Measurements from ENCODE around the gene GRIP1.

GRIP1 gene

GRCh38 chr12:66648033-66648735, 30.7 kb downstream of the GRIP1 start:
- H3K27me3 Mint-ChIP-seq: no peaks in the 10 kb centered on the region

GRCh38 chr12:66647034-66647691, 31.7 kb downstream of the GRIP1 start:
- Mint-ChIP-seq H3K27ac (no peak overlapping the region), H3K36me3 (no peaks in the 10 kb centered on the region), H3K9me3 (no peaks in the 10 kb centered on the region), H3K4me3 (no peak overlapping the region), H3K27me3 (no peaks in the 10 kb centered on the region), H3K4me1 (no peaks in the 10 kb centered on the region)
- no peak for DNase-seq
- CTCF ChIA-PET: no interaction called here

More at GRCh38 chr12:66648033-66648735, 30.7 kb downstream of the GRIP1 start:
- H3K9me3 Mint-ChIP-seq: no peaks in the 10 kb centered on the region
- no peak overlapping the region for H3K27ac Mint-ChIP-seq
- CTCF ChIA-PET: interaction anchor here (0.9 kb wide), 1 partner anchor 10 kb away, joined by 3 read pairs; no protein-coding TSS in a partner anchor
- DNase-seq: no peak
- no peaks in the 10 kb centered on the region for H3K4me1 Mint-ChIP-seq
- H3K4me3 Mint-ChIP-seq: no peak overlapping the region
- H3K36me3 Mint-ChIP-seq: no peaks in the 10 kb centered on the region

GRCh38 chr12:66644151-66644550, 34.7 kb downstream of the GRIP1 start:
- H3K9me3 Mint-ChIP-seq: no peaks in the 10 kb centered on the region

GRCh38 chr12:66640691-66641460, 38.0 kb downstream of the GRIP1 start:
- Mint-ChIP-seq H3K4me1 (no peaks in the 10 kb centered on the region), H3K36me3 (no peaks in the 10 kb centered on the region), H3K27ac (no peak overlapping the region), H3K9me3 (no peaks in the 10 kb centered on the region), H3K27me3 (no peaks in the 10 kb centered on the region), H3K4me3 (no peak overlapping the region)
- DNase-seq: no peak
- CTCF ChIA-PET: no interaction called here

More at GRCh38 chr12:66644151-66644550, 34.7 kb downstream of the GRIP1 start:
- no peaks in the 10 kb centered on the region for H3K36me3 Mint-ChIP-seq
- H3K4me3 Mint-ChIP-seq: no peak overlapping the region
- no peaks in the 10 kb centered on the region for H3K27me3 Mint-ChIP-seq
- H3K4me1 Mint-ChIP-seq: no peaks in the 10 kb centered on the region
- no peak overlapping the region for H3K27ac Mint-ChIP-seq
- no peak for DNase-seq
- CTCF ChIA-PET: no interaction called here

- Mint-ChIP-seq H3K36me3 (no peaks in the 10 kb centered on the region), H3K27ac (no peak overlapping the region), H3K9me3 (no peaks in the 10 kb centered on the region), H3K27me3 (no peaks in the 10 kb centered on the region), H3K4me1 (no peaks in the 10 kb centered on the region), H3K4me3 (no peak overlapping the region)
- no peak for DNase-seq
- CTCF ChIA-PET: interaction anchor here (0.6 kb wide), 1 partner anchor 10 kb away, joined by 3 read pairs; no protein-coding TSS in a partner anchor
These were observed 40.2 kb downstream of the GRIP1 start for GRCh38 chr12:66638666-66639065.

- H3K27ac Mint-ChIP-seq: no peak overlapping the region
- CTCF ChIA-PET: no interaction called here
- no peaks in the 10 kb centered on the region for H3K4me1 Mint-ChIP-seq
- H3K27me3 Mint-ChIP-seq: no peaks in the 10 kb centered on the region
- H3K36me3 Mint-ChIP-seq: no peaks in the 10 kb centered on the region
- no peaks in the 10 kb centered on the region for H3K9me3 Mint-ChIP-seq
- H3K4me3 Mint-ChIP-seq: no peak overlapping the region
- no peak for DNase-seq
These were observed 41.1 kb downstream of the GRIP1 start for GRCh38 chr12:66637699-66638301.

- no peaks in the 10 kb centered on the region for H3K4me1 Mint-ChIP-seq
- no peaks in the 10 kb centered on the region for H3K27me3 Mint-ChIP-seq
- H3K36me3 Mint-ChIP-seq: no peaks in the 10 kb centered on the region
- no peaks in the 10 kb centered on the region for H3K9me3 Mint-ChIP-seq
- no peak for DNase-seq
- no peak overlapping the region for H3K4me3 Mint-ChIP-seq
- no peak overlapping the region for H3K27ac Mint-ChIP-seq
- CTCF ChIA-PET: no interaction called here
These were observed 42.1 kb downstream of the GRIP1 start for GRCh38 chr12:66636771-66637170.

GRCh38 chr12:66633676-66634075, 45.2 kb downstream of the GRIP1 start:
- H3K4me3 Mint-ChIP-seq: no peak overlapping the region
- no peaks in the 10 kb centered on the region for H3K4me1 Mint-ChIP-seq
- H3K9me3 Mint-ChIP-seq: no peaks in the 10 kb centered on the region
- H3K36me3 Mint-ChIP-seq: no peaks in the 10 kb centered on the region
- no peak for DNase-seq
- no peaks in the 10 kb centered on the region for H3K27me3 Mint-ChIP-seq
- CTCF ChIA-PET: no interaction called here
- no peak overlapping the region for H3K27ac Mint-ChIP-seq

- H3K27ac Mint-ChIP-seq: no peak overlapping the region
- no peaks in the 10 kb centered on the region for H3K36me3 Mint-ChIP-seq
- no peaks in the 10 kb centered on the region for H3K9me3 Mint-ChIP-seq
- peaks cover 4% of the 10 kb centered on the region for H3K27me3 Mint-ChIP-seq
- H3K4me3 Mint-ChIP-seq: no peak overlapping the region
- no peaks in the 10 kb centered on the region for H3K4me1 Mint-ChIP-seq
- CTCF ChIA-PET: no interaction called here
- no peak for DNase-seq
These were observed 49.6 kb downstream of the GRIP1 start for GRCh38 chr12:66629138-66629870.

GRCh38 chr12:66627988-66628317, 50.9 kb downstream of the GRIP1 start:
- Mint-ChIP-seq H3K27ac (no peak overlapping the region), H3K4me3 (no peak overlapping the region), H3K36me3 (no peaks in the 10 kb centered on the region), H3K9me3 (no peaks in the 10 kb centered on the region), H3K27me3 (peaks cover 4% of the 10 kb centered on the region), H3K4me1 (no peaks in the 10 kb centered on the region)
- DNase-seq: no peak
- CTCF ChIA-PET: no interaction called here

- Mint-ChIP-seq H3K27me3 (peaks cover 4% of the 10 kb centered on the region), H3K36me3 (no peaks in the 10 kb centered on the region), H3K27ac (no peak overlapping the region), H3K4me3 (no peak overlapping the region), H3K9me3 (no peaks in the 10 kb centered on the region), H3K4me1 (no peaks in the 10 kb centered on the region)
- no peak for DNase-seq
- CTCF ChIA-PET: no interaction called here
These were observed 51.4 kb downstream of the GRIP1 start for GRCh38 chr12:66627270-66627987.

- no peak for DNase-seq
- CTCF ChIA-PET: no interaction called here
- Mint-ChIP-seq H3K36me3 (no peaks in the 10 kb centered on the region), H3K27ac (no peak overlapping the region), H3K9me3 (no peaks in the 10 kb centered on the region), H3K4me3 (no peak overlapping the region), H3K27me3 (peaks cover 8% of the 10 kb centered on the region), H3K4me1 (no peaks in the 10 kb centered on the region)
These were observed 54.1 kb downstream of the GRIP1 start for GRCh38 chr12:66624806-66625205.

- CTCF ChIA-PET: no interaction called here
These were observed 55.4 kb downstream of the GRIP1 start for GRCh38 chr12:66623455-66623854.

More at GRCh38 chr12:66623455-66623854, 55.4 kb downstream of the GRIP1 start:
- H3K36me3 Mint-ChIP-seq: no peaks in the 10 kb centered on the region
- H3K4me1 Mint-ChIP-seq: no peaks in the 10 kb centered on the region
- peaks cover 8% of the 10 kb centered on the region for H3K27me3 Mint-ChIP-seq
- H3K9me3 Mint-ChIP-seq: no peaks in the 10 kb centered on the region
- no peak overlapping the region for H3K27ac Mint-ChIP-seq
- no peak for DNase-seq
- H3K4me3 Mint-ChIP-seq: no peak overlapping the region
